Mesenteric fat pad (tissue), 1 donor: Measurements from ENCODE around the gene GPHN. TPM values are rescaled to one million over a fixed set of nuclear protein-coding genes. Genes with fewer than 3 reads are reported as not detected.
"Not testable (repeated sequence)": the region's sequence is repeated elsewhere in the genome, so short reads cannot be mapped to it uniquely, and the experiment has no call there.

Experiments used
- DNase-seq: peaks from one replicate; pipeline ENCODE4 v3.0.0-alpha.2; 2020; ENCODE audit warnings: low spot score
- total RNA-seq: library from RNA; stranded (reverse); fragmentation: NEBNext Ultra II Directional; extraction: Animal tissue kit (Norgen Biotek cat#: 25700); gene quantifications from one replicate; pipeline ENCODE4 v1.2.1, GENCODE V29; 2021
- donor health status: DM: yes; HTN: yes; CAD: no.

The GPHN gene
- total RNA-seq, 1 donor from 2014 or later: 21.9 TPM

DNA sequence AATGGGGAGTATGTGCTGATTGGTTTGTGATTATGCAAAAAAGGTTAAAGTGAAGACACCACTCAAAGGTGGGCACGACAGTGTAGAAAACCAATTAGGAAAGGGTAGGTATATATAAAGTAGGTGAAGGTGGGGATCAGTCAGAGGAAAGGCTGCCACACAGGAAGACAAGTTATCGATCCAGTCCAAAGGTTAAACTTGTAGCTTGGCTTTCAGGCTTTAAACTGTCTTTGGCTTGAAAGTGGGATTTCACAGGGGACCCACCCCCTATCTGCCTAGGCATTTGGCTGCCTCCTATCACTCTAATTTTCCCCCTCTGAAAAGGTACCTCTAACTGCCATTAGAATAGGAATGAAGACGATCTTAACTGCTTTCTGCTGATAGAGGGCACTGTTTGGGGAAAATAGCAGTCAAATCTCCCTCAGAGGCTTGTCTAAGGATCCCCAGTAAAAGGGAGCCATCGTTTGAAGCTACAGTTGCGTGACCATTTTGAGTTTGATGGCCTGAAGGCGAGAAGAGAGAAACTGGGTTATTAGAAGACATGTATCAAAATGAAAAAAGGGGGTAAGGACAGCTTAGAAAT is 250.2 kb downstream of the GPHN start:
- no peak for DNase-seq

DNA sequence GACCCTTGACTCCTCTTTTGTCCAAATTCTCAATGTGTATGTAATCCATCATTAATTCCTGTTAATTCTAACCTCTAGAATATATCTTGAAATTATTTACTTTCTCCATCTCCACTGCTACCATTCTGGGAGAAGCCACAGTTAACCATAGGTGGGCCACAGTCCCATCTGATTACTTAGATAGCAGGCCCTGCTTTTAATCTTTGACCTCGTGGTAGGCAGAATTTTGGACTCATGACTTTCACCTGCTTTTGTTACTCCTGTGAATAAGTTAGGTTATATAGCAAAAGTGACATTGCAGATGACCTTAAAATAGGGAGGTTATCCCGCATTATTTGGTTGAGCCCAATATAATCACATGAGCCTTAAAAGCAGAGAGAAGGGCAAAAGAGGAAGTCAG is 264.2 kb downstream of the GPHN start:
- DNase-seq: no peak

DNA sequence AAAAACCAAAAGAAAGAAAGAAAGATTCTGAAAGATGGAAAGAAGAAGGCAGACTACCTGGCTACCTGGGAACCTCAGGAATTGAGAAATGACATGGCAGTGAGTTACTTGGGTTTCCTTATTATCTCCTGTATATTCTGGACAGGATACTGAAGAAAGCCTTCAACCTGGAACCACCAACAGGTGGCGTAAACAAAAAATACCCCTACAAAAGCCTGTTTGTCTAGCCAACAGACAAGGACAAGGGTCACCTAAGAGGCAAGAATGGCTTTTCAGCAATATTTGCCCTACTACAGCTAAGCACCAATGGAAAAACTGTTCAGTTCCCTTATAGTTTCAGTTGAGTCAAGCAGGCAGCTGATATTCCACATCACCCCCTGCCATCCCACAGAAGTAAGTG is 274.9 kb downstream of the GPHN start:
- no peak for DNase-seq

DNA sequence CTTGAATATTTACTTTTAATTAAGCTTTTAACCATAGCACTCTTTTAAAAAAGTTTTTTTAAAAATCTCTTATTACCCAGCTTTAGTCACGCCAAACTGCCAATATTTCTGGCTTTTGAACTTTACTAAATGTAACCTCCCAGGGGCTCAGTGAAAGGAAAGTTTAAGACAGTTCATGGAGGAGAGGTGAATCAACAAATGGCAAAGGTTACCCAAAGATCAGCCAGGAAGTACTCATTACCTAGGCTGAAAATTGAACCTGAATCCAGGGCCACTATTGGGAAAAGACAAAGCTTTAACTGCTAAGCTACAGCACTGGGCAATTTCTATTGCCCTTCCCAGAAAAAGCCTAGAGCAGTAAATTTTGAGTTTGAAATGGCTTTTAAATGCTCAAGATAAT is 282.2 kb downstream of the GPHN start:
- DNase-seq: no peak

DNA sequence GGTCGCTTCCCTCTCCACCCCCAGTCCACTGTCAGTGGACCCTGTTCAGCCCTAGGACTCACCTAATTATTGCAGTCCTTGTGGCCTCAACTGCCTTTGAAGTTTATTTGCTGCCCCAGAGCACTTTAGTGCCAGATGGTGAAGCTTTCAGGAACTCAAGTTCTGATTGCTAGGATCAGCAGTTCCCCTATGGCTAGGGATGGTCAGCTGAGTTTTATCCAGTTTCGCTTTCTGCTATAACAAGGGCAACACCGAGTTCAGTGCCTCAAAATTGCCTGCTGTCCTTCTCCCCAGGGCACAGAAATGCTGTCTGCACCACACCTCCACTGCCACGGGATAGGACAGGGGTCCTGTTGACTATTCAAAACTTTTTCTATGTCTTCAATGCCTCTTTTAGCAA is 295.0 kb downstream of the GPHN start:
- DNase-seq: no peak

DNA sequence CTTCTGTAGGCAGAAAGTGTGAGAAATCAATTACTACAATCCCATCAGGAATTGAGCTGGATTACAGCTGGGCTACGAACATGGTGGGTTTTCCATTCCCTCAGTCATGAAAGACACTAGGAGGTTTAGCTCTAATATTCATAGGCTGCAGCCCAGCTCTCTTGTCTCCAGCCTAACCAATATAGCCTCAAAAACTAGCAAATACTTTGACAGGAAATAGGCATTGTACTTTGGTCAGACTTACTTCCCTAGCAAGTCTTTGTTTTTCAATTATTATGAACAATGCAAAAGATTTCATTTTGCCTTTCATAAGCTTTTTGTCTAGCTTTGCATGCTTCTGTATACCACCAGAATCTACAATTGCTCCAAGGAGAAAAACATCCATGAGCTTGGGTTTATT is 296.2 kb downstream of the GPHN start:
- DNase-seq: no peak

DNA sequence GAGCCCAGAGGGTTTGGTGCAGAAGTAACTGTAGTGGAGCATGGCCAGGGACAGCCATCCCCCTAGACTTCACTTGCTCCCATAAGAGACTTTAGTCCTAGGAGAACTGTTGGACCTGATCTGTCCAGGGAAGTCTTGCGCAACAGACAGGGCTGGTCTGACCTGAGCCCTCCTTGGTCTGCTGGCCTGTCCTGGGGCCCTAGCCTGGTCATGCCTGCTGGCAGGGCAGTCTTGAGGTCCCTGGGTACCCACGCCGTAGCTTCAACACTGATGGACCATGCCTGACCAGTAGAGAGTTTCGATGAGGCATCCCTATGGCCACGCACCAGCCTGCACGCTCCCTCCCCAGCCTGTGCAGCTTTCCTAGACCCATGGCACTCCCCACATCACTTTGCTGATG is 305.7 kb downstream of the GPHN start:
- peak; percentile 60 for DNase-seq

DNA sequence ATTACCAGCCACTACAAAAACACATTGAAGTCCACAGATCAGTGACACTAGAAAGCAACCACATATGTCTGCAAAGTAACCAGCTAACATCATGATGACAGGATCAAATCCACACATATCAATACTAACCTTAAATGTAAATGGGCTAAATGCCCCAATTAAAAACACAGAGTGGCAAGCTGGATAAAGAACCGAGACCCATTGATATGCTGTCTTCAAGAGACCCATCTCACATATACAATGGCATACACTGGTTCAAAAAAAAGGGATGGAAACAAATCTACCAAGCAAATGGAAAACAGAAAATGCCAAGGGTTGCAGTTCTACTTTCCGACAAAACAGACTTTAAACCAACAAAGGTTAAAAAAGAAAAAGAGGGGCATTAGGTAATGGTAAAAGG is 307.7 kb downstream of the GPHN start:
- no peak for DNase-seq

DNA sequence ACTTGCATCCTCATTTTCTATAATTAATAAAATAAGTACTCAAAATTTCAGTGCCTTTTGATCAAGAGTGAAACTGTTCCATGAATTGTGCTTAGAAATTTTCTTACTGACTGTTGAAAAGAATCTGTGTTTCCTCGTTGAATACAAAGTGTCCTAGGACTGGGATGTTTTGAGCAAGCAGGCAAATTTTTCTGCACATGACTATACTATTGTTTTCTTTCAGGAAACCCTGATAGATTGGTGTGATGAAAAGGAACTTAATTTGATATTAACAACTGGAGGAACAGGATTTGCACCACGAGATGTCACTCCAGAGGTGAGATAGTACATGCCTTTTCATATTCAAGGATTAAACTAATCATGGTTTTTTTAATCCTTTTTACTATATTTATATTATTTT is 316.3 kb downstream of the GPHN start:
- no peak for DNase-seq

DNA sequence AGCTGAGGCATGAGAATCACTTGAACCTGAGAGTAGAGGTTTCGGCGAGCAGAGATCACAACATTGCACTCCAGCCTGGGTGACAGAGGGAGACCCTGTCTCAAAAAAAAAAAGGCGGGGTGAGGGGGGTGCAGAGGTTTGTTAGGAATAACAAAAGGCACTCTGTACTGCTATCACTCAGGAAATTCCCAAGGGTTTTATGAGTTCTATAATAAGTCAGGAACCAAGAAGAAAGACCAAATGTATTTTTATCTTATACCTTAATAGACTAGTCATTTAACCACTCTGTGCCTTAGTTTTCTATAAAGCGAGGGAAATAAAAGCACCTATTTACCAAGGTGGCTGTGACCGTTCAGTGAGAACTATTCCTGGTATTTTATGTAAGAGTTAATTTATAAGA is 319.2 kb downstream of the GPHN start:
- no peak for DNase-seq

DNA sequence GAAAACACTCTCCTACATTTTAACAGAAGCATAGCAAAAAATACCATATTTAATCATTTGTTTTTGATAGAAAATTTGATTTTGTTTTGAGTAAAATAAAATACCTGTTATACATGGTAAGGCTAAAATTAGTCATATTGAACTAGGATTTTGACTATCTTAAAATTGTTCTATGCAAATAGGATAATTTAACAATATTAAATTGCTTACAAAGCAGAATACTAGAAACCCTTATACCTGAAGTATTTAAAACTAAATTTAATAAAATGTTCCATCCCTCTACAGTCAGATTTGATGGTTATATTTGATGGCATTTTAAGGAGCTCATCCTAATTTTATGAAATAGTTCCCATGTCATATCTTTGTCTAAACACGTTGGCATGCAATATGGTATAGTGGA is 323.2 kb downstream of the GPHN start:
- DNase-seq: no peak

DNA sequence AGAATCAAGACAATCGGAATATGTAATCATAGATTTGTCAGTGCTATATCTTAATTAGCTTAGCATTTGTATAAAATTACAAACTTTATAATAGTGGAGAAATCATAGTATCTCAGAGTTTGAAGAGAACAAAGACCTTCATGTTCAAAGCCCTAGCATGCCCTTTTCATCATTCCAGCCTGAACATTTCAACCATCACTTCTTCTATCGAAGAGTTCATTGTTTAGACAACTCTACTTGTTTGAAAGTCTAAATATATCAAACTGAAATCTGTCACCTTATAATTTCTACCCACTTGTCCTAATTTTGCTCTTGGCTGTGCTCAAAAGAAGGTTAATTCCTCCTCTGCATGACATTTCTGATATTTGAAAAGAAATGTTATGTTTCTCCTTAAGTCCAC is 325.9 kb downstream of the GPHN start:
- DNase-seq: no peak

DNA sequence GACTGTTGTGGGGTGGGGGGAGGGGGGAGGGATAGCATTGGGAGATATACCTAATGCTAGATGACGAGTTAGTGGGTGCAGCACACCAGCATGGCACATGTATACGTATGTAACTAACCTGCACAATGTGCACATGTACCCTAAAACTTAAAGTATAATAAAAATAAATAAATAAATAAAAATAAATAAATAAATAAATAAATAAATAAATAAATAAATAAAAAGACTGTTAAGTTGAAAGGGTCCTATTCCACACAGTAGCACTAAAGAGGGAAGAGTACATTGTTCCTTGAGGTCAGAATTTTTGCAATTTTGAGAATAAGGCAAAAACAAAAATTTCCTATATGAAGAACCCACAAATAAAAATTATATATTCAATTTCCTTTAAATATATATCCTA is 329.5 kb downstream of the GPHN start:
- DNase-seq: not testable (repeated sequence)

DNA sequence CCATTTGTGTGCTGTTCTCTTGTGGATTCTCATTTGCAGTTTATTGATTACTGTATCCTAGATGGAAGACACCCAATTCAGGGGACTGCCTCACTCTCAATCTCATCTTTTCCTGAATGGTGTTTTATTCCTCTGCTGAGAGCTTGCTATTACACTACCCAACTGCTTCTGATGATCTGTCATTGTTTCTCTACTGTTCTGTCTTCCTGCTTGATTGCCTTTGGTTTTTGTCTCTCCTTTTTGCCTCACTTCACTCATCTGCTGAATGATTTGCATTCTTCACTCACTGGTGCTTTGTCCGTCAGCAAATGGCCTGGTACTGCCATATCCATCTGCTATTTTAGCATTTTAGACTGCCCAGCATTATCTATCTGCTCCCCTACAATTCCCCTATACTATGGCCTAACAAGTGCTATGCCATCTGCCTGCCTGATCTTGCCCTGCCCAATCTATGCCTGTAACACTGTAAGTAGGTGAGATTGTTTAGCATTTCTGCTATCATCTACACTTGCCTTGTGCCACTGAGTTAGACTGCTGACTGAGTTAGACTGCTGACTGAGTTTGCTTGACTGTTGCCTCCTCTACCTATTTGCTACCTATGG is 335.1 kb downstream of the GPHN start:
- no peak for DNase-seq

DNA sequence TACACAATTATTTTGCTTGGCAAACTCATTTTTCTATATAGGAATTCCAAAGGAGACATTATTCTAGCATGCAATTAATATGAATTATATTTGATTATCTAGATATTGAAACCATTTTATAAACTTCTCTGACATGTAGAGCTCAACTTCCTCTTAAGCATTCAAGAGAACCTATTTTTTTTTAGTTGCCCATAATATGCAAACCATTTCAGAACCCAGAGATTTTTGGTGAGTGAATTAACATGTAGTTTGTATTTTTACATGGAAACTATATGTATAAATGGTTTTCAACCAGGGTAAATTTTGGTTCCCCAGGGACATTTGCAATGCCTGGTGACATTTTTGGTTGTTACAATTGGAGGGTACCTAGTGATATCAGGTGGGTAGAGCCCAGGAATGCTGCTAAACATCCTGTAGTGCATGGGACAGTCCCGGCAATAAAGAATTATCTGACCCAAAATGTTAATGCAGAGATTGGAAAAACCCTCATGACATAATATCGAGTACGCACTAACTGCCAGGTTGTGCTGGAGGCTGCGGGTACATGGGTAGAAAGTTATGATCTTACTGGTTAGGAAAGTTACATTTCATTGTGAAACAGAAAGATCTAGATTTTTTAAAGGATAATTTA is 342.4 kb downstream of the GPHN start:
- DNase-seq: no peak

DNA sequence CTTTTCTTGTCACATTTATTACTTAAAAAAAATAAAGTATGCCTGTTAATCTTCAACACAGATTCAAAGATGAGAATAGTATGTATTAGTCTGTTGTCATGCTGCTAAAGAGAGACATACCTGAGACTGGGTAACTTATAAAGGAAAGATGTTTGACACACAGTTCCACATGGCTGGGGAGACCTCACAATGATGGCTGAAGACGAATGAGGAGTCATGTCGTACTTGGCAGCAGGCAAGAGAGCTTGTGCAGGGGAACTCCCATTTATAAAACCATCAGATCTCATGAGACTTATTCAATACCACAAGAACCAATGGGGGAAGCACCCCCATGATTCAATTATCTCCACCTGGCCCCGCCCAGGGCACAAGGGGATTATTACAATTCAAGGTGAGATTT is 345.4 kb downstream of the GPHN start:
- DNase-seq: no peak

DNA sequence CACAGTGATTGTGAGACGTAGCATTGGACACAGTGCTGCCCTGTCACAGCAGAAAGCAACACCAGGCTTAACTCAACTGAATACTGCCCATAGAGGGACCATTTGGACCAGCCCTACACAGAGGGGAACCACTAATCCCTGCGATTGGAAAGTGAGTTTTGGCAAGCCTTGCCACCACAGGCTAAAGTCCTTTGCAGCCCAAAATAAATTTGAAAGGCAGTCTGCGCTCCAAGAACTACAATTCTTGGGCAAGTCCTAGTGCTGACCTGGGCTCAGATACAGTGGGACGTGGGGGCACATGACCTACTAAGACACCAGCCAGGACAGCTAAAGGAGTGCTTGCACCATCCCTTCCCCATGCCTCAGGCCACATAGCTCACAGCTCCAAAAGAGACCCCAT is 349.9 kb downstream of the GPHN start:
- no peak for DNase-seq

DNA sequence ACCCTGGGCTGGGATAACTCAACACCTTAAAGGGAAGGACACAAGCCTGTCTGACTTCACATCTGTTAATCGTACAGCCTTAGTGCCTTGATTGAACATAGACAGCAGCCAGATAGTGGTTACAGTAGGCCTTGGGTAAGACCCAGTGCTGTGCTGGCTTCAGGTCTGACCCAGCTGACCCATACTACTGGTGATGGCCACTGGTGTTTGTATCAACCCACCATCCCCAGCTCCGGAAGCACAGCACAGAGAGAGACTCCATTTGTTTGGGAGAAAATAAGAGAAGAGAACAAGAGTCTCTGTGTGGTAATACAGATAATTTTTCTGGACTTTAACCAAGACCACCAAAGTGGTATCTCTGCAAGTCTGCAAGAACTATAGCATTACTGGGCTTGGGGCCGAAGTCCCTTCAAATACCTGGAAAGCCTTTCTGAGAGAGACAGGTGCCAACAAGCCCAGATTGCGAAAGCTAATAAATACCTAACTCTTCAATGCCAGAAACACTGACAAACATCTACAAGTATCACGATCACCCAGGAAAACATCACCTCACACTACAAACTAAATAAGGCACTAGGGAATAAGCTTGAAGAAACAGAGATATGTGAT is 351.2 kb downstream of the GPHN start:
- DNase-seq: no peak

DNA sequence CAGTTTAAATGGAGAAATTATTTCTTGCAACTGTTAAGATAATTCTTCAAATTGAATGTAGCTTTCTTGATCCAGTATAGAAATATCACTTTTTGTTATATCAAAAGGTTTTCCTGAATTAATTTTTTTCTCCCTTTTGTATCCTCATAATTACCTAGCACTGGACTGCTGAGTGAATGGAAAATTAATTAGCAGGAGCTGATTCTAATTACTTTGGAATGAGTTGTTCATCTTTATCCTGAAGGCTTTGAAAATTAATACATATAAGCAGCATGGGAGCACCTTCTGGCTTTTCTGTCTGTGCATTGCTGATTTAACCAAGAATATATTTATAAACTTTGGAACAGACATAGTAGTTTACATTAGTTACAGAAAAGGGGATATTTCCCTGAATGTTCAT is 373.6 kb downstream of the GPHN start:
- no peak for DNase-seq

DNA sequence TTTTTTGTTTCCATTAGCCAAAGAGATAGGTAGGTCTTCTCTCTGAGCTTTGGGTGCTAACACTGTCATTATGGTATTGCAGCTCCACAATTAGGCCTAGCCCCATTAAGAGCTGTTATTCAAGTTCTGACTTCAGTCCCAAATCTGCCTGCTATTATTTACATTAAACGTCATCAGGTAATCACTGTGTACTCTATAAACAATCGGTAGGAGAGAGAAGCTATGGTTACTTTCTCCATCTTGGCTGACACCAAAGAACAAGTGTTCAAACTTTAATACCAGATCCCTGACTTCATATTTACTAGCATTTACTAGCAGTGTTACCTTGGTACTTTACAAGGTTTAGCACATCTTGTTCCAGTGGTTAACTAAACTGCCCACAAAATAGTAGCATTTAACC is 376.2 kb downstream of the GPHN start:
- no peak for DNase-seq

DNA sequence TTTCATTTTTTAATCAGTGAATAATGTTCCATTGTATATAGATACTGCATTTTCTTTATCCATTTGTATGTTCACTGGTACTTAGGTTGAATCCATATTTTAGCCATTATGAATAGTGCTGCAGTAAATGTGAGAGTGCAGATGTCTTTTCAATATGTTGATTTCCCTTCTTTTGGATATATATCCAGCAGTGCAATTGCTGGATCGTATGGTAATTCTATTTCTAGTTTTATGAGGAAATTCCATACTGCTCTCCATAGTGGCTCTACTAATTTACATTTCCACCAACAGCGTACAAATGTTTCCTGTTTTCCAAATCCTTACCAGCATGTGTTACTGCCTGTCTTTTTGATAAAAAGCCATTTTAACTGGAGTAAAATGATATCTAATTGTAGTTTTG is 392.8 kb downstream of the GPHN start:
- no peak for DNase-seq

DNA sequence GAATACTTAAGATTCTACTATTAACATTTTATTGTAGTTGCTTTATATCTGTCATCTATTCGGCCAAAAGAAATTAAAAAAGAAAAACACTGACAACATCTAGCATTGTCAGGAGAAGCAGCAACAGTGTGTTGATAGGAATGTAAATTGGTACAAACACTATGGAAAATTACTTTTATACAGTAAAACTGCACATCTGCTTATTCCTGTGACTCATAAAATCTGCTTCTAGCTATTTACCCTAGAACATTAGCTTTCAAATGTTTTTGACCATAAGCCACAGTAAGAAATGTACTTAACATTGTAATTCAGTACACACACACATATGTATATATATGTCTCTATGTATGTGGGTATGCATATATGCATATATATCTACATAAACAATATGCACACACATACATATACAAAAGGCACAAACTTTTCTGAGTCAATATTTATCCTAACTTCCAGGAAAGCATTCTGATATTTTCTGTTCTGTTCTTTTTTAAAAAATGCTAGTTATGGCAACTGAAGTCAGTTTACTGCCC is 402.4 kb downstream of the GPHN start:
- DNase-seq: no peak

DNA sequence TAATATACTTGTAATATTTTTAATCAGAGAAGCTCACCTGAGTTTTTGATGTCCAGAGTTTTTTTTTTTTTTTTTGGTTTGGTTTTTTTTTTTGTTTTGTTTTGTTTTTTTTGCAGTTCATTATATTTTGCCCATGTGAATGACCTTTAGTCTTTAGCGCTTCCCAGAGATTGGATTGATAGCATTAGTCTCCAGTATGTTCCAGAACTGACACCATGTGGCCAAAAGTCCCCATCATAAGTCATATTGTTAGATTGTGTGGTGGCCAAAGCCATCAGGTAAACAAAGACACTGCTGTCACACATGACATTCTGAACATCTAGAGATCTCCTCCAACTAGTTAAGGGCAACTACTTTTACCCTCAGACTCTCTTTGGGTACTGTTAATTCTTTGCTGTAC is 408.5 kb downstream of the GPHN start:
- no peak for DNase-seq
